Activated T-cell treated with anti-CD3 and anti-CD28 coated beads, Interleukin-2, amount 50 U/mL, for 4 hours (primary cell): ENCODE results near the gene POLL. TPM values are rescaled to one million over a fixed set of nuclear protein-coding genes. Genes with fewer than 3 reads are reported as not detected.

Experiments used
- ATAC-seq, 2 donors: fragments of 200-7000 bp; cut with Tn5 transposase; one replicate each; pipeline ENCODE4 v1.10.0; 2021
- DNase-seq: peaks from one replicate; pipeline ENCODE4 v3.0.0-alpha.2; 2020
- H3K27me3 Mint-ChIP-seq: one replicate; pipeline ENCODE4 v1.8.0; 2021; ENCODE audit warnings: low read depth, mixed read lengths
- H3K36me3 Mint-ChIP-seq: one replicate; pipeline ENCODE4 v1.8.0; 2022; ENCODE audit warnings: mixed read lengths; ENCODE audit not compliant: insufficient read depth
- H3K4me1 Mint-ChIP-seq: one replicate; pipeline ENCODE4 v1.8.0; 2021; ENCODE audit warnings: low read depth, mixed read lengths
- H3K4me3 Mint-ChIP-seq: one replicate; pipeline ENCODE4 v1.8.0; 2021; ENCODE audit warnings: mild to moderate bottlenecking, moderate library complexity, mixed read lengths
- H3K9me3 Mint-ChIP-seq: one replicate; pipeline ENCODE4 v1.8.0; 2021; ENCODE audit warnings: mixed read lengths
- total RNA-seq, 3 donors: library from RNA; stranded (reverse); gene quantifications; one replicate each; pipeline ENCODE4 v1.2.1, GENCODE V29; 2021

Gene POLL
- total RNA-seq, 3 donors from 2014 or later = 23.3 to 25.3 (median 24.4) TPM

DNA sequence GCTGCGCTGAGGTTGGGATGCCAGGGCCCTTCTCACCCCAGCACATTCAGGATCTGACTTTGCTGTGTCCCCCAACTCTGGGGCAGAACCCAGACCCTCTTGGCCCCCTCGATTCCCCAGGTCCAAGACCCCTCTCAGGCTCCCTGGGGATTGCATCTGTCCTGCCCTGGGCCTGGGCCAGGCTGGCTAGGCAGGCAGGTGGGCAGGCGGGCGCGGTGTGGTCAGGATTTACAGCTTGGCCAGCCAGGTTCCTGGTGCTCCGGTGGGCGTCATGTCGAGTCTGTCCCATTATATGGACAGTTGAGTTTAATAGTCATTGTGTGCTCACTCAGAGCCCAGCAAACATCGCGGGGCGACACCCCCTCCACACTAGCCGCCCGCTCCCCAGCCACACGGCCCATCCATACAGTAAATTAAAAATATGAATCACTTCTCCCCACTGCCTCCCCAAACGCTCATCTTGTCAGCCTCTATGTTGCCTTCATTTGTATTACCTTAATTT lies 23.5 kb downstream of the POLL start:
- Mint-ChIP-seq H3K36me3 (no peaks in the 10 kb centered on the region), H3K27me3 (peaks cover 56% of the 10 kb centered on the region), H3K4me3 (no peak overlapping the region), H3K4me1 (peaks cover 8% of the 10 kb centered on the region), H3K9me3 (no peaks in the 10 kb centered on the region)
- no peak for DNase-seq
- ATAC-seq = no peak

DNA sequence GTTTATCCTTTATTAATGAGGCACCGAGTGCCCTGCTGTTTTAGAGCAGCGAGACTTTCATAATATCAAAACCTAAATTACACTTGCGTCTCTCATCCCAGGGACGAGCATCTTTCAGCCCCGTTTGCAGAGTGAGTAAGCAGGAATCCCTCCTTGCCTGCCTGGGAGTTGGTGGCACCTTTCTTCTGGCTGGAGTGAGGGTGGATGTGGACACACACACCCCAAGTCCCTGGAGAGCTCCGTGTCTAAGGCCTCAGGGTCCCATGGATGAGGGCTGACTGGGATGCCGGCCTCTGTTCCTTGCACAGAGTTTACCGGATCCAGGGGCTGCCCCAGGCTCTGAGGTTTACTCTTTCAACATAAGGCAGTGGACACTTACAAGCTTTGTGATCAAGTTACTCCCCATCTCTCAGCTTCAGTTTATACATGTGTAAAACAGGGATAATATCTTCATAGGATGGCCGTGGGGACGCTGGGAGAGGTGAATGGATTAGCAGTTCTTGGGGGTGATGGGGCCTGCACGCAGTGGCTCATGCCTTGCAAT lies 24.5 kb downstream of the POLL start:
- Mint-ChIP-seq H3K4me3 (no peak overlapping the region), H3K4me1 (peaks cover 14% of the 10 kb centered on the region), H3K9me3 (no peaks in the 10 kb centered on the region), H3K27me3 (peaks cover 47% of the 10 kb centered on the region), H3K36me3 (no peaks in the 10 kb centered on the region)
- DNase-seq (no peak), ATAC-seq (no peak)

DNA sequence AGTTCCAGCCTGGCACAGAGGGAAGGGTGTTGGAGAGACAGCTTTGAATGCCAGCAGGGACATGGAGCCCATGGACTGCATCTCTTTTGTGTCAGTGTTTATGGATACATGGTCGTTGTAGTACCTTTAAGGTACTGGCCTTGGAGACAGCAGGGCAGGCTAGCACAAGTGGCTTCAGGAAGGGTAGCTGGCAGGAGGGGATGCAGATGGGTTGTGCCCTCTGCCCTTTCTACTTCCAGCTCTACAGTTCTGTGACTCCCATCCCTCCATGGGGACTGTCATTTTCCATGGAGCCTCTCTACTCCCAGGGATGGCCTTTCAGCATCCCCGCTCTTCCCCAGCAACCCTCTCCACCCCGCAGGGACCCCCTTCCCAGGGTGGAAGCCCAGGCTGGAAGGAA lies 25.1 kb downstream of the POLL start:
- no peak overlapping the region for H3K4me3 Mint-ChIP-seq
- ATAC-seq (no peak), DNase-seq (no peak)
- H3K27me3 Mint-ChIP-seq = peaks cover 42% of the 10 kb centered on the region
- H3K9me3 Mint-ChIP-seq = no peaks in the 10 kb centered on the region
- H3K4me1 Mint-ChIP-seq = peaks cover 19% of the 10 kb centered on the region
- no peaks in the 10 kb centered on the region for H3K36me3 Mint-ChIP-seq

- peaks cover 24% of the 10 kb centered on the region for H3K4me1 Mint-ChIP-seq
- H3K36me3 Mint-ChIP-seq = no peaks in the 10 kb centered on the region
- no peak overlapping the region for H3K4me3 Mint-ChIP-seq
- ATAC-seq (no peak), DNase-seq (no peak)
- H3K9me3 Mint-ChIP-seq = no peaks in the 10 kb centered on the region
- H3K27me3 Mint-ChIP-seq = peaks cover 36% of the 10 kb centered on the region
These were observed 25.8 kb downstream of the POLL start for GRCh38 chr10:101562231-101562630.

- Mint-ChIP-seq H3K27me3 (peaks cover 28% of the 10 kb centered on the region), H3K9me3 (no peaks in the 10 kb centered on the region), H3K36me3 (no peaks in the 10 kb centered on the region), H3K4me3 (no peak overlapping the region), H3K4me1 (peaks cover 20% of the 10 kb centered on the region)
- ATAC-seq (no peak), DNase-seq (no peak)
These were observed 26.8 kb downstream of the POLL start for GRCh38 chr10:101561068-101561915.

GRCh38 chr10:101560298-101561067 lies 27.6 kb downstream of the POLL start:
- no peak for DNase-seq
- no peak overlapping the region for H3K4me3 Mint-ChIP-seq
- H3K9me3 Mint-ChIP-seq = no peaks in the 10 kb centered on the region
- H3K27me3 Mint-ChIP-seq = peaks cover 20% of the 10 kb centered on the region
- H3K4me1 Mint-ChIP-seq = peaks cover 18% of the 10 kb centered on the region
- ATAC-seq = no peak
- no peaks in the 10 kb centered on the region for H3K36me3 Mint-ChIP-seq

DNA sequence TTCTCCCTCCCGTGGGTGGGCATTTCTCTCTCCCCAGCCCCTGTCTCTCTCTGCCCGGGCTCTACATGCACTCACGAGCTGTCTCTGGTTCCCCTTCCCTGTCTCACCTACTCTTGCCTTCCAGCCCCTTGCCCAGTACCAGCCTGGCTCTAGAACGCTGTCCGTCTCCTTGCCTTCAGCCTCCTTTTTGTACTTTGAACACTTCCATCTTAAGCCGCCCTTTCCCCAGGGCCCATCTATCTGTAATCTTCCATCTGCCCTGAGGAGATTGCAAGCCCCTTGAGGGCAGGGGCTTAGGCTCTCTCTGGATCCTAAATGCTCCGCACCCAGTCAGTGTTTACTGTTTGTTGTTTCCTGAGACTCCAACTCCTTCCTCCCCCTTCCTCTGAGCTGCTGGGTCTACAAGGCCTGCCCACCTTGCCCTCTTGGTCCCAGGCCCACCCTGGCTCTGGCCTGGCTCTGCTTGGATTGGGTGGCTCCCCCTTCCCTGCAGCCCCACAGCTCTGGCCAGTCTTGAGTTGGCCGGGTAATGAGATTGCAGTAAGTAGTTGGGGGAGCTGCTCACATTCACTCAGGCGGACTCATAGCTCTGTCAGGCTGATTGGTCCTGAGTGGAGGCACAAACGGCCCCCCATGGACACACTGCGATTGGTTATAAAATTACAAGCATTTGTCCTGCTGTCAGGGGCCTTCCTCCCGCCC lies 28.3 kb downstream of the POLL start:
- Mint-ChIP-seq H3K36me3 (peaks cover 4% of the 10 kb centered on the region), H3K27me3 (peaks cover 13% of the 10 kb centered on the region), H3K4me1 (peaks cover 18% of the 10 kb centered on the region)

GRCh38 chr10:101558671-101559595 lies 29.1 kb downstream of the POLL start:
- Mint-ChIP-seq H3K27me3 (peaks cover 8% of the 10 kb centered on the region), H3K36me3 (peaks cover 9% of the 10 kb centered on the region), H3K9me3 (no peaks in the 10 kb centered on the region), H3K4me3 (no peak overlapping the region), H3K4me1 (peaks cover 18% of the 10 kb centered on the region)
- DNase-seq (no peak), ATAC-seq (peak in 1 of 2 donors; percentile 19)

More for the DNA sequence above, 28.3 kb downstream of the POLL start:
- DNase-seq (no peak), ATAC-seq (no peak)
- Mint-ChIP-seq H3K9me3 (no peaks in the 10 kb centered on the region), H3K4me3 (no peak overlapping the region)

DNA sequence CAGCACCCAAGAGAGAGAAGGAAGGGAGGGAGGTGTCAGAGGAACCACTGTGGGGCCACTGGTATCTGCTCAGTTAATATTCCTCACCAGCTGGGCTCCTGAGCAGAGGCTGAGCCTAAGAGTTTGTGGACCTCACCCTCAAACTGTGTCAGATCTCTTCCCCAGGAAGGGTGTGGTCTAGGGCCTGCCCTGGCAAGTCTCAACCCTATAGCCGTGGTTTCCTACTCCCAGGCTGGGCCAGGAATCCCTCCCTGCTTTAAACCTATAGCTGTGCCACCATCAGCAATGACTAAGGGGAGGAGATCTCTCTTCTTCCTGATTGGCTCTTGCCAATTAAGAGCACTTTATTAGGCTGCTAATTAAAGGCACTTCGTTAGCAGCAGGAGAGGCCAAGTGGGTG lies 29.9 kb downstream of the POLL start:
- peaks cover 18% of the 10 kb centered on the region for H3K4me1 Mint-ChIP-seq
- H3K36me3 Mint-ChIP-seq = peaks cover 13% of the 10 kb centered on the region
- no peak for DNase-seq
- H3K9me3 Mint-ChIP-seq = no peaks in the 10 kb centered on the region
- no peak overlapping the region for H3K4me3 Mint-ChIP-seq
- H3K27me3 Mint-ChIP-seq = peaks cover 3% of the 10 kb centered on the region
- peak in 1 of 2 donors; percentile 32 for ATAC-seq

- Mint-ChIP-seq H3K4me1 (peaks cover 18% of the 10 kb centered on the region), H3K4me3 (no peak overlapping the region), H3K36me3 (peaks cover 17% of the 10 kb centered on the region), H3K9me3 (no peaks in the 10 kb centered on the region), H3K27me3 (peaks cover under 1% of the 10 kb centered on the region)
- ATAC-seq (no peak), DNase-seq (no peak)
These were observed 30.5 kb downstream of the POLL start for GRCh38 chr10:101557541-101557940.

GRCh38 chr10:101552442-101552841 lies 35.6 kb downstream of the POLL start:
- no peak for DNase-seq
- Mint-ChIP-seq H3K36me3 (peaks cover 34% of the 10 kb centered on the region), H3K4me3 (no peak overlapping the region), H3K9me3 (no peaks in the 10 kb centered on the region), H3K4me1 (no peaks in the 10 kb centered on the region), H3K27me3 (no peaks in the 10 kb centered on the region)
- no peak for ATAC-seq

- peaks cover 34% of the 10 kb centered on the region for H3K36me3 Mint-ChIP-seq
- peak; percentile 27 to 59 for ATAC-seq
These were observed 37.1 kb downstream of the POLL start for GRCh38 chr10:101550965-101551364.

GRCh38 chr10:101545898-101546297 lies 42.2 kb downstream of the POLL start:
- ATAC-seq (no peak), DNase-seq (no peak)
- Mint-ChIP-seq H3K36me3 (peaks cover 16% of the 10 kb centered on the region), H3K4me3 (no peak overlapping the region), H3K4me1 (no peaks in the 10 kb centered on the region), H3K27me3 (no peaks in the 10 kb centered on the region), H3K9me3 (no peaks in the 10 kb centered on the region)

More at GRCh38 chr10:101550965-101551364, 37.1 kb downstream of the POLL start:
- no peaks in the 10 kb centered on the region for H3K4me1 Mint-ChIP-seq
- DNase-seq = no peak
- H3K4me3 Mint-ChIP-seq = no peak overlapping the region
- H3K27me3 Mint-ChIP-seq = no peaks in the 10 kb centered on the region
- no peaks in the 10 kb centered on the region for H3K9me3 Mint-ChIP-seq
